ENCODE measurements around the gene SLC9A9. TPM values are rescaled to one million over a fixed set of nuclear protein-coding genes. Genes with fewer than 3 reads are reported as not detected.

SLC9A9 gene
- total and polyA plus RNA-seq, 9 of the 15 experiments (the other 6 are each of a cell fraction or from before 2014, with no cell fraction given) = 0.03 to 0.13 TPM; not detected in 7

- TF ChIP-seq ZFP1 (CRISPR knock-in tag; IDR thresholded peaks at IDR 0.05) (no peak), GABPB1 (CRISPR knock-in tag; IDR thresholded peaks at IDR 0.05) (no peak), SIRT6 (IDR thresholded peaks at IDR 0.05; ENCODE audit: low read depth, low read length) (no peak), ZNF551 (CRISPR knock-in tag; IDR thresholded peaks at IDR 0.05) (no peak), MCM7 (IDR thresholded peaks at IDR 0.05) (no peak), SMARCA4 (IDR thresholded peaks at IDR 0.05) (peak; percentile 42; the same call in 1 of the 2 replicates), DPF2 (IDR thresholded peaks at IDR 0.05) (peak; percentile 48; the same call in 1 of the 2 replicates), SREBF1 (IDR thresholded peaks at IDR 0.05; ENCODE audit: borderline replicate concordance, low read depth, low read length) (no peak), YBX1 (IDR thresholded peaks at IDR 0.05) (no peak), NR2C2 (CRISPR knock-in tag; IDR thresholded peaks at IDR 0.05) (no peak), NR2C2 (tag; IDR thresholded peaks at IDR 0.05) (peak; percentile 57; the same call in 1 of the 2 replicates), NFIC (IDR thresholded peaks at IDR 0.05) (peak; percentile 70; the same call in 1 of the 2 replicates), ZNF347 (CRISPR knock-in tag; IDR thresholded peaks at IDR 0.05; ENCODE audit: low read depth) (no peak), HNRNPK (IDR thresholded peaks at IDR 0.05; ENCODE audit: low read depth, low read length, poor library complexity, severe bottlenecking) (no peak), SP1 (CRISPR knock-in tag; IDR thresholded peaks at IDR 0.05) (no peak), AFF4 (CRISPR knock-in tag; IDR thresholded peaks at IDR 0.05) (no peak), FOXA3 (CRISPR knock-in tag; conservative IDR thresholded peaks at IDR 0.05 in 1 of 2, IDR thresholded peaks at IDR 0.05 in 1 of 2) (peak; percentile 63 to 77; a peak in 2 of 4 replicates), ARNT (IDR thresholded peaks at IDR 0.05) (0 out of 4 replicates have a peak, but pooled peaks of 1 of the 2 experiments have one; percentile 37), SMC3 (conservative IDR thresholded peaks at IDR 0.05; ENCODE audit: insufficient read depth, low read depth, low read length) (no peak), C11orf30 (IDR thresholded peaks at IDR 0.05; ENCODE audit: low read depth) (peak; percentile 28)
These were observed 404.4 kb downstream of the SLC9A9 start (continued) for GRCh38 chr3:143443851-143444331.
